Hematopoietic multipotent progenitor cell (in vitro differentiated cells): ENCODE data around the gene PDGFRA. TPM values are rescaled to one million over a fixed set of nuclear protein-coding genes. Genes with fewer than 3 reads are reported as not detected.

Source experiments
- DNase-seq, 3 donors: peaks; one replicate each; pipeline ENCODE4 v3.0.0-alpha.2; 2011 to 2015; ENCODE audit warnings: low read depth in 2 of 3, low spot score in 2 of 3
- total RNA-seq: library from RNA; depleted of rRNA; stranded (reverse); fragments of >200 nt; gene quantifications from one replicate; pipeline ENCODE4 v1.2.3, GENCODE V29; 2012

The PDGFRA gene
- total RNA-seq, result under 0.01 TPM

DNA sequence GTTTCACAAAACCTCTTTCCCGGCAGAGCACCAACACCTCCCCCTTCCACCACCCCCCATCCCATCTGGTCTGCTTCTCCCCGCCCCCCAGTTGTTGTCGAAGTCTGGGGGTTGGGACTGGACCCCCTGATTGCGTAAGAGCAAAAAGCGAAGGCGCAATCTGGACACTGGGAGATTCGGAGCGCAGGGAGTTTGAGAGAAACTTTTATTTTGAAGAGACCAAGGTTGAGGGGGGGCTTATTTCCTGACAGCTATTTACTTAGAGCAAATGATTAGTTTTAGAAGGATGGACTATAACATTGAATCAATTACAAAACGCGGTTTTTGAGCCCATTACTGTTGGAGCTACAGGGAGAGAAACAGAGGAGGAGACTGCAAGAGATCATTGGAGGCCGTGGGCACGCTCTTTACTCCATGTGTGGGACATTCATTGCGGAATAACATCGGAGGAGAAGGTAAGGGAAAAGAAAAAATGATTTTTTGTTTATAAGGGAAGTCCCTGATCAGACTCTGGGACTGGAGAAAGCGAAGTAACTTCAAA is at the start of gene PDGFRA:
Gene PDGFRA (plus strand): TSS at position 333 of the 541 bp plus-strand sequence. CDS start 29,476 bp downstream, outside the sequence.
- DNase-seq, result peak in 1 of 3 donors; percentile 13

GRCh38 chr4:54184581-54184980 is 44.5 kb upstream of the PDGFRA start:
- no peak for DNase-seq

DNA sequence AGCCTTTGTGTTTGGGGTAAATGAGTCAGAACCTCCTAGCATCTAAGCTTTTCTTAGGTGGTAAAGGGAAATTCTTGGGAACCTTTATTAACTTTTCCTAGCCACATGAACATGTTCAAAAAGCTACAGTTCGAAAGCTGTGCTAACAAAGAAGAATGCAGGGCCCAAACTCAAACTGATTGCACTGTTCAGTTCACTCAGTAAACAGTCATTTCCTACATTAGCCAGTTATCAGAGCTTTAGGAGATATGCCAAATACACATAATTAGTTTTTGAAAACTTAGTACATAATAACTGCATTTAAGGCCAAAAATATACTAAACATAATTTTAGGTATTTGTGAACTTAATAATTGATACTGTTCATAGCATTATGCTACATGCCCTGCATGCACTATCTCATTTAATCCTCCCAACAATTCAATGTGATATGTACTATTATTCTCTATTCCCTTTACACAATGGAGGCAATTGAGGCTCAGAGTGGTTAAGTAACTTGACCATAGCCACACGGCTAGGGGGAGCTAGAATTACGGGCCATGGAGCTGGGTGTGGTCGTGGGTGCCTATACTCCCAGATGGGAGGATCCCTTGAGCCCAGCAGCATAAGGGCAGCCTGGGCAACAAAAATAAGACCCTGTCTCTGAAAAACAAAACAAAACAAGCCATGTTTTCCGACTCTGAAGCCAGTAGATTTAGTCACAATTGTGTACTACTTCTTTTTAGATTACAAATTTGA is 43.9 kb upstream of the PDGFRA start:
- no peak for DNase-seq

GRCh38 chr4:54185866-54186265 is 43.2 kb upstream of the PDGFRA start:
- DNase-seq, result no peak

GRCh38 chr4:54186371-54186770 is 42.7 kb upstream of the PDGFRA start:
- no peak for DNase-seq

DNA sequence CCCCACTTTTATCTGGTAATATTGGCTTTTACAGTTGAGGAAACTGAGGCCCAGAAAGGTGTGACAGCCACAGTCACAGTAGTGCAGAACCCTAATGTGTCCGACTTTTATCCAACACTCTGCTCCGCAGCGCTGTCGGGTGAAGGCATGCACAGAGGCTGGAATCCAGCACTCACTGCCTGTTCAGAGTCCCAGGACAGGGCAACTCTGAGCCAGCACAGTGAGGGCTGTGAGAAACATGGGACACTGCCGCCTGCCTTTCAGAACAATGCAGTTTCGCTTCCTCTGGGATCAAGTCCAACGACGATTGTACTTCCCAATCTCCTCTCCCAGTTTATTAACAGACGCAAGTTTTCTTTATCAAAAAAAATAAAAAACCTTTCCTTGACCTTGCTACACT is 41.9 kb upstream of the PDGFRA start:
- DNase-seq, result no peak

- DNase-seq, result no peak
These were observed 40.0 kb upstream of the PDGFRA start for GRCh38 chr4:54189140-54189539.

GRCh38 chr4:54192811-54193210 is 36.3 kb upstream of the PDGFRA start:
- no peak for DNase-seq

- no peak for DNase-seq
These were observed 31.2 kb upstream of the PDGFRA start for GRCh38 chr4:54197926-54198325.

DNA sequence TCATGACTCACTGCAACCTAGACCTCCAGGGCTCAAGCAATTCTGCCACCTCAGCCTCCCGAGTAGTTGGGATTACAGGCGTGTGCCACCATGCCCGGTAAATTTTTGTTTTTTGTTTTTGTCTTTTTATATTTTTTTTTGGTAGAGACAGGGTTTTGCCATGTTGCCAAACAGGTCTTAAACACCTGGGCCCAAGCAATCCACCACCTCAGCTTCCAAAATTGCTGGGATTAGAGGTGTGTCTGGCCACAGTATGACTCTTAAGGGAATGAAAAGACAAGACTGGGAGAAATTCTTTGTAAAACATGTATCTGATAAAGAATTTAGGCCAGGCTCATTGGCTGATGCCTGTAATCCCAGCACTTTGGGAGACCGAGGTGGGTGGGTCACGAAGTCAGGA is 29.2 kb upstream of the PDGFRA start:
- DNase-seq, result no peak

DNA sequence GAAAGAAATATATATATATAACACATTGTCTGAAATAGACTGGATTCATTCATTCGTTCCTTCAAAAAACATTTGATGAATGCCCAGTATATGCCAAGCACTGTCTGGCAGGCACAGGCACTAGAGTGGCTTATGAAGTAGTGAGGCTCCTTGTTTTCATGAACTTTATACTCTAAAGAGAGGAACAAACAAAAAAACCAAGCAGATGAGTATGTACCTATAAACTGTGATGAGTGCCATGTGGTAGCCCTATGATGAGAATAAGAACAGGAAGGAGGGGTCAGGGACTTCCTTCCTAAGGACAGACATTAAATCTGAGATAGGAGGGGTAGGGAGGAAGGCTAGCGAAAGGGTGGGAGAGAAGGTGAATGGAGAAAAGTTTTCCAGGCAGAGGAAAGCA is 19.5 kb upstream of the PDGFRA start:
- no peak for DNase-seq

GRCh38 chr4:54213001-54213400 is 16.1 kb upstream of the PDGFRA start:
- DNase-seq, result no peak

DNA sequence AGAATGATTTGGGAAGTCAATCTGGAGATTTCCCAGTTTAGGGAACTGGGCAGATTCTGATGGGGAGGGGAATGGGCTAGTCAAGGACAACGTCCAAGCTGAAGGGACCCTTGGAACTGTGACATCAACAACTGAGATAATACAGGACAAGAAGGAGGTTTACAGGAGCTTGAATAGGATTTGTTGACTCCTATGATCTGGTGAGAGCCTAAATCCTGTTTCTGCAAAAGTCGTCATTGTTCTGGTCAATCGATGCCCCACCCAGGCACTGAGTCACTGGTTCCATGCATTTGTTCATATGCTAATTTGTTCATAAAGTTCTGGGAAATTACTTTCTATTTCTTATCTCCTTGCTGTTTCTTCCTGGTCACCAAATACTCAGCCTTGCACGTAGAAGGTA is 15.3 kb upstream of the PDGFRA start:
- no peak for DNase-seq

- DNase-seq, result no peak
These were observed 13.6 kb upstream of the PDGFRA start for GRCh38 chr4:54215379-54216077.

DNA sequence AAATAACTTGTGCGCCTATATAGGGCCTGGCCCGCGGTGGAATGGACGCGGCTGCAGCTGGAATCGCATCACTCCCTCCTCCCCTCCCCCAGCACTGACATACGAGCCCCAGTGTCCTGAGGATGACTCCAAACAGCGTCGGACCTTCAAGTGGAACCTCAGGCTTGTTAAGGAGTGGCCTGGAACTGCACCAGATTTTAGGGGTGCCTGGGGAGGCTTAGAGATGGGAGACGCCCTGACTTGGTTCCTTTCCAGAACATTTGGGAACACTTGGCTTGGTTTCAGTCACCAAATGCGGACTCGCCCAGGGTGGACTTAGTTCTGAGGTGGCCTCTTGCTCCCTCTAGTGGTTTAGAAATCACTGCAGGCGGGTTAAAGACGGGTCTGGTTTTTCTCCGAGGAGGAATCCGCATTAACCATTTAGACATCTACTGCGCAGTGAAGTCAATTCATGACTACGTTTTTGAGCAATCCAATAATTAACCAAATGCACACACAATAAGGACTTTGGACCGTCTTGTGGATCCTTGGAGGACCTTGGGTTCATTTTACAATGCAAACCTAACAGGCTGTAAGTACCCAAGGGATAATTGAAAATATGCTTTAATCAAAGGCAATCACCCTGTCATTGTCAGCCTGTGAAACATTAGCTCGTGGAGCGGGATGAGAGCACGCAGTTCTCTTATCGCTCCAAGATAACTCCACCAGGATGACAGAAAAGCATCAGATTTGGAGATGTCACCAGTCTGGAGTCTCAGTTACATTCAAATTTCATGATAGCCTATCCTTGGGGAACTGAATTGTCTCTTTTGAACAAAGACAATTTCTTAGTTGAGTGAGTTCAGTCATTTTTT is 11.2 kb upstream of the PDGFRA start:
- DNase-seq, result peak in 2 of 3 donors; percentile 68 to 79

- DNase-seq, result no peak
These were observed 10.4 kb upstream of the PDGFRA start for GRCh38 chr4:54218736-54219135.

GRCh38 chr4:54224996-54225597 is 4.0 kb upstream of the PDGFRA start:
- no peak for DNase-seq

DNA sequence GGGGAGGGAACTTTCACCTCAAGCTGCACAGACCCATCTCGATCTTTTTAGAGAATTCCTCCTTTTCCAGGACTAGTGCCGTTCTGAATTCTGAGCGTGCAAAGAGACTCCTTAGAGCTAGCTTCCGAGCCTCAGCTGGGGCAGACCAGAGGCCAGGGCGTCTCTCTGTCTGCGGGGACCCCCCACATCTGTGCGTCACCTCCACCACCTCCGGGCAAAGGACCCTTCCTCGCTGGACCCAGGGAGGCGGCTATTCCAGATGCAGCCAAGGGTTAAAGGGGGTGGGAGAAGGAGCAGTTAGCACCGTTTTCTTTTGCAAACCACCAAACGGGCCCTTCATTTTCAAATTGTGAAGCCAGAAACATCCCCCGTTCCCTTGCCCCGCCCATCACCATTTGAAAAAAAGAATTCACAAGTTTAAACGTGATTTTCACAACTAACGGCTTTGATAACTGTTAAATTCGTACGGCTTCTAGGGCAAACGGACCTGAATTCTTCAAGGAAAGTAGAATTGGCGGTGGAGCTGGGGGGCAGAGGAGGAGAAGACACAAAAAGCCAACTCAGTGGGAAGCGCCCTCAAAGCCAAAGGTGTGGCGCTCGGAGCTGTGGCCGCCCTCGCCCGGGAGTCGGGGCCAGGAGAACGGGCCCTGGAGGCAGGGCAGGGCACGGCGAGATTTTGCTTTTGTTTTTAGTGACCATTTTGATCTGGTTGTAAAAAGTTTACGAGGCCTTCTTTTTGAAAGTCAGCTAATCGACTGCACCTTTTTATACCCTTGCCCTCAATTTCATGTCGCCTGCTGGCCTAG is 3.3 kb upstream of the PDGFRA start:
- DNase-seq, result peak in 2 of 3 donors; percentile 29 to 64

DNA sequence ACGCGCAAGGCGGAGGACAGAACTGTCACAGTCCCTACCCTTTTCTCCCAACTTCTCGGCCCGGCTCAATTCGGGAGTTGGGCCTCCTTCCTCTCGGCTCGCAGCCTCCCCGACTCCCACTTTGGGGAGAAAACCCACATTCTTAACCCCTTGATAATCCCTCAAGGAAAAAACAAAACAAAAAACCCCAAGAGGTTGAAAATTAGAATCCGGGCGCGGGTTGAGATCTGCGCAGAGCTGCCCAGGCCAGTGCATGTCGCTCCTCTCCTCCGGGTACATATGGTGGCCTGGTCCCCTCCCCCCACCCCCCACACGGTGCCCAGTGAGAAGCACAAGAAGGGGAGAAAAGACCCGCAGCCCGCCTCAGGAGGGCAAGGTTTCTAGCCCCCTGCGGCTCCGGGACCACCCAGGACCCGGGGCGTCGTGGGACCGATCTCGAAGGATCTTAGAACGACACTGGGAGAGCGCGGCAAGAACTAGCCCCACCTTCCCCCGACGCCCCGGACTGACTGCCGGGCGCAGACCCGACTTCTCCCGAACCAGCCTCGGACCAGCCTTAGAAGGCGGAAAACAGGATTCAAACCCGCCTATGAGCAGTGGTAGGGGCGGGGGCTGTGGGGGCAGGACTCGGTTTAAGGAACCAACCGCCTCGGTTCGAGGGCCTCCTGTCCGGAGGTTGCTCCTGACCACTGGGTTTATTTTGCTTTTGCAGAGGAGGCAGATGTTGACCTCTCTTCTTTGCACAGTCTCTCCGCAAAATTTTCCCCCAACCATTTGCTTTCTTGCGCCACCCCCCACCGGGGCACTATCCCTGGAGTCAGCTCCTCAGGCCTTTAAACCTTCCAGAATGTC is 2.5 kb upstream of the PDGFRA start:
- peak in 2 of 3 donors; percentile 14 to 30 for DNase-seq
